GM19455 (cell line): Measurements from ENCODE around the gene KAT6B.
A peak's percentile ranks its signal among the peaks of the same experiment; 100 is the strongest.

Source experiments
- ATAC-seq: cut with Tn5 transposase; IDR thresholded peaks from one replicate; pipeline ENCODE4 v1.9.1; 2021; ENCODE audit not compliant: unreplicated experiment

The KAT6B gene

DNA sequence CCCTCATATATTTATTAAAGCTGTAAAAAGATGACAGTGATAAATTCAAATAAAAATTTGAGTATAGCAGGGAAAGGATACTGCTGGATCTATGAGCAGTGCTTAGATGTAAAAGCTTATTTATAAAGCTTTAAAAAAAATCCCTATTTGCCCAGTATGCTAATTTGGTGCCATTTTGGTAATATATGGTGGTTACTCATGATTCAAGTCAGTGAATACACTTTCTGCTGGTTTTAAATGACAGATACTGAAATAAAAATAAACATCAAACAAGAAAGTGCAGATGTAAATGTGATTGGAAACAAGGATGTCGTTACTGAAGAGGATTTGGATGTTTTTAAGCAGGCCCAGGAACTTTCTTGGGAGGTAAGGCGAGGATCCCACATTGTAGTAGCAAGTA lies 150.7 kb downstream of the KAT6B start:
- no peak for ATAC-seq

DNA sequence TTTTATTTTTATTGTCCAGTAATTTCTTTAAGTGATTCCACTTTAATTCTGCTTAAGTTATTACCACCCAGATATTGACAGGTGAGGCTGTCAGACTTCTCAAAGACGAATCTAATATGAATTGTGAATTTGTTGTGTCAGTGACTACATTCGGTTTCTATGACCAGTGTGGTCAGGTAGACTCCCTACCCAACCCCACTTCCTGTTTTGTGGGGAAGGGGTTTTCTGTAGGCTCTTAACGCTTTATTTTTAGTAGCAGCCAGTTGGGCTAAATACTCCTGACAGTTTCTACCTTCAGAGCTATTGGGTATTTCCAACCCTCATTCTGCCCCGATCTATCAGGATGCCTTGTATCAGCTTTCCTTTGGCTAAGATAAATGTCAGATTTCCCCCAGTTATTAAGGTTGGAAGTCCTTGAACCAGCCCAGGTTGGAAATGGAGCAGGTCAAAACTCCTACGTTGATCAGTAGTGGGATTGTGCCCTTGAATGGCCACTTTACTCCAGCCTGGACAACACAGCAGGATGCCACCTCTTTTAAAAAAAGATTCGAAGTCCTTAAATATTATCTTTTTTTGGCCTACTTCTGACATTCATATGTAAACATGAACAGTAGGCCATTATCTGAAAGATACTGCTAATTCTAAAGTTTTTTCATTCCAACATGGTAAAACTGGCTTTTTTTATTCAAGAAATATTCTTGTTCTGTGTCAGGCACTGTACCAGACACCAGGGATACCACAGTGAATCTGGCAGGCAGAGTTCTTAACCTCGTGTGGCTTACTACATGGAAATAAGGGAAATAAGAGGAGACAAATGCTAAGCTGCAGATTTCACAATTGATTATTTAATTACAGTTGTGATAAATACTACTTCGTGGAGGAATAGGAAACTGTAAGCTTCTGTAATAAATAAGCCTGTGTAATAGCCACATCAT lies 151.8 kb downstream of the KAT6B start:
- ATAC-seq = peak; percentile 86

DNA sequence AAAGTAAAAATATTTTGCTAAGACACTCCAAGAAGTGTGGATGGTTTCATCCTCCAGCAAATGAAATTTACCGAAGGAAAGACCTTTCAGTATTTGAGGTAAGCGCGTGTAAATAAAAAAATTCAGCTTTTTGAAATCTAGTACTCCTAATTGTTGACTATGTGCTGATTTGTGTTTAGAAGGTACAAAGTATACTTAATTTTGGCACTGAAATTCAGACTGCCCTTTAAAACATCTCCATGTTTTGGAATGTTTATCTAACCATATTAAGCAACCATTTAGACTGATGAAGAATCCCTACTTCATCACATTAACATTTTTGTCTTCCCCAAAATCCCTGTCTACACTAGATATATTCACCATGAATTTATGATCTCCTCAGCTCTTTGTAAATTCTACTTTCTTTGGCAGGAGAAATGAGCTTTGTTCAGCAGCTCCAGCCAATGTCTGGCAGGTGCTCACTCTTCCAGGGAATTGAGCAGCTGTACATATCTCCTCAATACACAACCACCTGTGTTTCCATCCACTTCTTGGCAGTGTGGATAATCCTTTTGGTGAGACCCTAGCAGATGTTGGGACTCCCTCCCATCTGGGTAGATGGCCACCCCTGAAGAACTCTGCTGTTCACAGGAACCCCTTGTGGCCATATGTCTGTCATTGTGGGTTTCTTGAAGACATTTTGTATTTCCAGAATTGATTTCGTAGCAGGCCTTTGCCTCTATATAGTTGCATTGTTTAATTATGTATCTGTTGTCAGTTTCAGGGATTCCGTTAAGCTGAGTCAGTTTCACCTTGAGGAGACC lies 155.6 kb downstream of the KAT6B start:
- no peak for ATAC-seq

DNA sequence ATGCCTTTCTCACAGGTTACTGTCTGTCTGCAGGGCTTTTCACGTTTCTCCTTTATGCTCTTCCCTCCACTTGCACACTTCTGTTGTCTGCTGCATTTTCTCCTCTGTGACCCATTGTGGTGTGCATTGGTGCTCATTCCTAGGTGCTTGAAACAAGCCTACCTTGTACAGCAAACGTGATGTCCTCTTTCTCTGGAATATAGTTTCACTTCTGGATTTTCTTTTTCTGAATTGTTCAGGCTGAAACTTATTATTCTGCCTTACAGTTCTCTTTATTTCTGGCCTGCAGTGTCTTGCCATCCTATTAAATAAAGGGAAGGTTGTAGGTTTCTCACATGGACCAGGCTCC lies 156.2 kb downstream of the KAT6B start:
- ATAC-seq = no peak

DNA sequence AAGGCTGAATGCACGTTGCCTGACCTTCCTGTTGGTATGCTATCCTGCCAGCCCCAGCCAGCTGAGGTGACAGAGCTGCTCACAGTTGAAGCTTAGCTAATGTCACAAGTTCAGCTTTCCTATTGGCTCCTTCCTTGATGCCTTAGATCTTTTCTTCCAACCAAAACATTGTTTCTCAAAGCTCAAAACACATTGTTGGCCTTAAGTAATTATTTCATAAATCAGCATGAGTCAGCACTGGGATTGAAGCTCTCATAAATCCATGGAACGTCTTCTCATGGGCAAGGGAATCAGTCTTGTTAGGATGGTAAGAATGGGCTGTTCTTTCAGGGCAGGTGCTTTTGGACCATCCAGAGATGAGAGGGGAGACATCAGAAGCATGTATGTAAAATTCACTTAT lies 157.0 kb downstream of the KAT6B start:
- ATAC-seq = no peak

DNA sequence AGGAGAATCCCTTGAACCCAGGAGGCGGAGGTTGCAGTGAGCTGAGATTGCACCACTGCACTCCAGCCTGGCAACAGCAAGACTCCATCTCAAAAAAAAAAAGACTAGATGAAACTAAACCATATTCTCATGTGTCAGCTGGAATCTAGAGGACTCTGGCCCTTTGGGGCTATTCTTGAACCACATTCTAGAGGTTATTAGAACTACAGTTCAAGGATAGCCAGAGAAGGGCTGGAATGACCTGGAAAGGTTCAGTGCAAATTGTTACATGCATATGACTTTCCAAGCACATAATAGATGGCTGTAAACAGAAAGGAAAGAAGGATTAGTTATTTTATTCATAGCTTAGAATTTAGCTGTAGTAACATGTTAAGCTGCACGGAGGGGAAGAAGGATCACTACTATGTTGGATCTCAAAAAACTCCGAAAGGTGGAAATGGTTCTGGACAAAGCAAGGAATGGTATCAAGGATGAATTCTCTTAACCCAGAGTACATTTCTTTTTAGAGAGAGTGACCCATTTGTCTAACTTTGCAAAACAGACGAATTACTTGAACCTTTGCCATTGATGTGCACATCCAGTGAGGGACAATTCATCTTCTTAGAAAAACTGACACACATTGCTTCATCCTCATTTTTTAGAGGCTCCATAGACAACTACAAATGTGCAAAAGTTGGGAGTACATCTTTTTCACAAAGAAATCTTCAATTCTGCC lies 161.1 kb downstream of the KAT6B start:
- no peak for ATAC-seq

DNA sequence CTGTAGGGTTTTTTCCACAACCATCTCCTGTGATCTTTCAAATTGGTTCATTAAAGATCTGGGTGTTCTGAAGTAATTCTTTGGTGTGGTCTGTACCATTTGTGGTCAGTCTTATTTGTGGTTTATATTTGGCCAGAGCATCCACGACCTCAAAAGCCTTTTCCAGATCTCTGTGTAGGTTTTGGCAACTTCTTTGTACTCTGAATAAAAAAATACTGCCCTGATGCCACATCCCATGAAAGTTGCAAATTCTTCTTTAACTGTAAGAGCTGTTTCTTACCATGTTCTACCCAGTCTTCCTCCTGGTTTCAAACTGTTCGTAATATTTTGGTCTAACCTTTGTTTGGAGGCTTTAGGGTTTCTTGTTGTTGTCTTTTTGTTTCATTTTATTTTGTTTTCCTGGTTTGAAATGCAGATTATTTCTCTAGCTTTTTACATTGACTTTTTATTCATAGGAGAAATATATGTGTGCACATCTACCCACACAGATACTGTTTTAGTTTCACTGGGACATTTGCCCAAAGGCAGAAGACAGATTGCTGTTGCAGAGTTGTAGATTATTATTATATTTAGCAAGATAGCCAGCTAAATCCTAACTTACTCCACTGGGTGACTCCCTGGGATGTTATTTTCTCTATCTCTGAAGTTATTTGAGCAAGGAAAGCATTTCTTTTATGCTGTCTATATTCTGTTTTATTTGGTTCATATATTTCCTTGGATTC lies 161.8 kb downstream of the KAT6B start:
- ATAC-seq = no peak

DNA sequence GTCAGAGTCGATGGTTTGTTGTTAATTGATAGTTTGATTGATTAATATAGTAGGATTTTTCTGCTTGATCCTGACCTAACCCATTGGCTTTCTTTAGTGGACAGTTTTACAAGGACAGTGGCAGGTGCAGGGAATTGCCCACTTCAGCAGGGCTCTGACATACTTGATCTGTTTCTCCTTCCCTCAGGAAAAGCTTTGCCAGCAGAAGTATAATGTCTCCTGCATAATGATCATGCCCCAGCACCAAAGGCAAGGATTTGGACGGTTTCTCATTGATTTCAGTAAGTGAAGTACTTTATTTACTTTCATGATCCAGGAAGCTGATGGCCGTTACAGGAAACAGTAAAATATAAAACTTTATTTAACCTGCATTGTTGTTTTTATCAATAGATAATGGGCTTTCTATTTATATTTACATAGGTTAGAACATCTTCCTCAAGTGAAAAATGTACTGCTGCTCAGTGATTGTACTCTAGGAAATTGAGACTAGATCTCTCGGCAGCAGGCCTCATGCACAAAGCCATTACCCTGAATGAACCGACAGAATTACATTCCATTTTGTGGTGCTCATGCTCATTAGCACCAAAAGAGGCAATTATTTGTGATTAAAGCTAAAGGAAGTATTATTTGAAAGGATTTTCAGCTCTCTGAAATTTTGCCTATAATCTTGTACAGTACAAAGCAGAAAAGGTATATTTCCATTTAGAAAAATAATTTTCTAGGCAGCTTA lies 162.6 kb downstream of the KAT6B start:
- ATAC-seq = no peak

DNA sequence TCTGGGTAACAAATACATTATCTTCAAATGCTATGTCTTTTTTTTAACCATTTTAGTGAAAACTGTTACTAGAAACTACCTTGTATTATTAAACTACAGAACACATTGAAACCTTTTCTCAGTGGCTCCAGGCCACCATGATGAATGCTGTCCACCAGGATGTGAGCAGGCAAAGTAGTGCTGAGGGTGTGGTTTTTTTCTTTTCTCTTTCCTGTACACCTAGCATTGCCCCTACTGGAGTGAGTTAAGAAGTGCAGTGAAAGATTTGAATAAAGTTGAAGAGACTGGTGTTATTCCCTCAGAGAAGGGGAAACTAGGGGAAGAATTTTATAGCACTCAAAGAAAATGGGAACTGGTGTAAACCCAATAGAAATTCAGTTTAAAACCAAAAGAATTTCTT lies 165.0 kb downstream of the KAT6B start:
- no peak for ATAC-seq

DNA sequence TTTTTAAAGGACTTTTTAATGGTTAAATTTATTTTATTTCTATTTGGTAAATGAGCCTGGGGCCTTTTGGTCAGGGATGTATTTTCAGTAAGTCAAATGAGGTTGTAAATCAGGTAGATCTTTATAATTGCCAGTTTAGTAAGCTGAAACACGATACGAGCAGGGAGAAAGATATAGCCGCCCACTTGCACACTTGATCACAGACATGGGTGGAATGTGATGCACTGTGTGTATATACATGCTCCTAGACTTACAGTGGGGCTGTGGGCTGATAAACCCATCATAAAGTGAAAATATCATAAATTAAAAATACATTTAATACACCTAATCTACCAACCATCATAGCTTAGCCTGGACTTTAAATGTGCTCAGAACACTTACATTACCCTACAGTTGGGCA lies 165.7 kb downstream of the KAT6B start:
- ATAC-seq = no peak

DNA sequence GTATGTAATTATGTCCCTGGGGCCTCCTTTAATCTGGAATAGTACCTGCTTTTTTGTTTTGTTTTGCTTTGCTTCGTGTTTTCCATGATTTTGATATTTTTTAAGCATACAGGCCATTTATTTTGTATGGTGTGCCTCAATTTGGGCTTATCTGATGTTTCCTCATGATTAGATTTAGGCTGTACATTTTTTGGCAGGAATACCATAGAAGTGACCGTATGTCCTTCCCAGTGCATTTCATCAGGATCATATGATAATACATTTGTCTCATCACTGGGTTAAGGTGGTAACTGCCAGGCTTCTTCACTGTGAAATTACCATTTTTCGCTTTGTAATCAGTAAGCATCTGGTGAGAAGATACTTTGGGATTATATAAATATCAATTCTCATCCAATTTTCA lies 167.2 kb downstream of the KAT6B start:
- no peak for ATAC-seq

DNA sequence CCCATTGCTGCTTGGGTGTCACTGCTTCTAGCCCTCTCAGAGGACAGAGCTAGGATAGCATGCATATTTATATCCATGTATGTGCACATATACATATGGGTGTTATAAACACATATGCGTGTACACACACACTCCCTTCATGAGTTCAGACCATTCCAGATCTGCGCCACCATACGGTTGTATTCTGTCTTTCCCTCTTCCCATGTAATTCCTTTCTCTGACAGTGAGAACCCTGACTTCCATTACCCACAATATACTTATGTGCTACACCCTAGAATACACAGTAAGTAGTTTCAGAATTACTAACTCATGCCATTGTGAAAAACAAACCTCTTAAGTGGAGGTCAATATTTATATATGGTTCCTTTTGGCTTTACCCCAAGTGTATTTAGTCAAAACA lies 168.5 kb downstream of the KAT6B start:
- ATAC-seq = peak; percentile 72

DNA sequence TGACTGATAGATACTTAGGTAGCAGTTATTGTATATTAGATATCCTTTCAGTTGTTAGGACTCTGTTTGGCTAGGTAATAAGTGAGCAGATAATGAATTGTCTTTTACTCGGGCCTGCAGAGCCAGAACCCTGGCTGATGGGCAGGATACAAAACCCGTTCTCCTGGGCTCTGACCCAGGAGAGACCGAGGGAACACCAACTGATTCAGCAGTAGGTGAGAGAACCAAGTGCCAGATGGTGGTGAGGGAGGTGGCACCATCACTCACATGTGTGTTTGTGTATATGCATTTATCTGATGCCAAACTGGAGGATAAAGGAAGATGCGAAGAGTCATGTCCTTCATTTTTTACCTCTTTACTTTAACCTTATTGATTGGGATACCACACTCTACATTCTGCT lies 169.4 kb downstream of the KAT6B start:
- ATAC-seq = no peak

DNA sequence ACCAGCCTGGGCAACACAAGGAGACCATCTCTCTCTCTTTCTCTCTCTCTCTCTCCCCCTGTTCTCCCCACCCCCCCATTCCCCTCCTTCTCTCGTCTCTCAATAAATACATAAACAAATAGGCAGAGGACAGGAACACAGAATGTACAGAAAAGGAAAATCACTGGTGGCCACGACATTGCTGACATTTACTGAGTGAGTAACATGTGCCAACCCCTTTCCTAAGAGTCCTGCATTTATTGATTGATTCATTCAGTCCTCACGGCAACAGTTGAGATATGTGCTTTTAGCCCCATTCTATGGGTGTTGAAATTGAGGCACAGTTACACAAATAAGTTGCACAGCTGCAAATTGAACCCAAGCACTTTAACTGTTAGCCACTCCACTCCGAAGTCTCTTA lies 170.8 kb downstream of the KAT6B start:
- no peak for ATAC-seq

DNA sequence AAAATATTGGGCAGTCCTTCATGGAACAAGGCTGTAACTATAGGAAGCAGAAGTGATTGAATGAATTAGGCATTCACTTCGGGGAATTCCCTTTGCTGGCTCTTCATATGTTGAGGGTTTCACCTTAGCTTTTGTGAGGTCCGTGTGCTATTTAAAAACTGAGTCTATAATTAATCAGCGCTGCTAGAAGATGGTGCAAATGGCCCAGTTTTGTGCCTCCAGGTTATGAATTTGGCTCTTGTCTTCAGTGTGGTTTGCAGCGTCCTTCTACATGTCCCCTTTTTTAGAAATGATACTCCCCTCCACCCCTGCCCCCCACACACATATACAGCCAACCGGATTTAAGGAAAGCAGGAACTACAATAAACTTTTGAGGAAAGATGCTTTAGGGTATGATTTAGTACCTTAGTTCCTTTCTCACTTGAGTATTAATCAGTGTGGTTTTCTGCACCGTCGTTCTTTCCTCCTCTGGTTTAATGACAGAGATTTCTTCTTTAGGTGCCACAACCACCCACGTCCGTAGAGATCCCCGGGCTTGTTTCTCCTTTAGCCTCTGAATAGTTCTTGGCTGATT lies 174.4 kb downstream of the KAT6B start:
- peak; percentile 78 for ATAC-seq

DNA sequence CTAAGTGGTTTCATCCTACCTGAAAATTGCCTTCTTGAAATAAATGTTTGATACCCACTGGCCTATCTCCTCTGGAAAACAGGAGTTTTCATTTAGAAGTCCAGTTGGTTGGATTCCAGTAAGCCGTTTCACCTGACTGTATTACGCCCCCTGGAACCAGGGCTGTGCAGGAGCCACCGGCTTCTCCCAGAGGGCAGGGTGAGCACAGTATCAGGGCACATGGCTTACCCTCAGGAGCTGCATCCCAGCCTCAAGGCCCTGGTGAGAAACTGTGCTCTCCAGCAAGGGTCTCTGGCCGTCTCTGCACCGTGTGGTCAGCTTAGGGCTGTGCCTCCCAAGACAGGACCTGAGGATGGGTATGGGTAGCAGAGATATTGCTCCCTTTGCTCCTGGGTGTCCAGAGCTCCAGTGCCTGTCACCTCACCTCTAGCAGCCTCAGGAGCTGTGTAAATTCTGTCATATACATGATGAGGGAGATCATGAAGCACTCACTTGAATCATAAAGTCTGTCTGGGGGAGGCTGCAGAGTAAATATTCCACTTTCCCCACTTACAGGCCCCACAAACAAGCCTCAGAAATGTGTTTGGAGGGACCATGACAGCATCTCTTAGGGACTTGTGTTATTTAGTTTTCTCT lies 175.4 kb downstream of the KAT6B start:
- no peak for ATAC-seq

DNA sequence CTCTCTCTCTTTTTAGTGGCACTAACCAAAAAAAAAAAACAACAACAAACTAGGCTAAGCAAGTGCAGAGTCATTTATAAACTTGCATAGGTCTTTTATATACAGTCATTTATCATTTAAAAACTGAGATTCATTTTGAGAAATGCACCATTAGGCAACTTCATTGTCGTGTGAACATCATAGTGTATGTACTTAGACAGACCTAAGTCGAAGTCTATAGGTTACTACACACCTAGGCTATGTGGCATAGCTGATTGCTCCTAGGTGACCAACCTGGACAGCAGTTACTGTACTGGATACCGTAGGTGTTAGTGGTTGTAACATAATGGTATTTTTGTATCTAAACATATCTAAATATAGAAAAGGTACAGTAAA lies 175.9 kb downstream of the KAT6B start:
- ATAC-seq = no peak

DNA sequence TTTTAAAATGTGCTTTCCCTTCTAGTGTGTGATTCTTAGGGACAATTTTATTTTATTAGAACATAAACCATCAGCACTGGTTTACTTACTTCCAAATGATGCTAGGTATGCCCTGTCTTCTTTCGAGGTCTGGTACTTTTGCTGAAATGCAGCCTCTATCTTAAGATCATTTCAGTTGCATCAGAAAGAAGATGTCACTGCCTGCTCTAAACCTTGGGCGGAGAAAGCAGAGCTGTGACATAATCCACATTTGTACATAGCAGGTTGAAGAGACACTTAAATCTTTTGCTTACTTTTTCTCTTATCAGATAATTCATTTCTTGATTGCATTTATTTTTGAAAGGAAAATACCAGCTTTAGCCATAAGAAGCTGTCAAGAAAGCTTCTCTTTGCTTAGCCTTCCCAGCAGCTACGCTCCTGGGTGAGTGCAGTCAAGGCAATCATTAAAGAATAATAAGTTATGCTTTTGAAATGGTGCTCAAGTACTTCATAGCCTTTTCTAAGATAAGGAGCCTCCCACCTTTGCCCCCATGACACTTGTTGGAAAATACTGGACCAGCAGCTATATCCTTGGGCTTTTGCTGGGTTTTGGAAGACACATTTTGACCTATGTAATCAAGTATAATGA lies 176.7 kb downstream of the KAT6B start:
- ATAC-seq = no peak

DNA sequence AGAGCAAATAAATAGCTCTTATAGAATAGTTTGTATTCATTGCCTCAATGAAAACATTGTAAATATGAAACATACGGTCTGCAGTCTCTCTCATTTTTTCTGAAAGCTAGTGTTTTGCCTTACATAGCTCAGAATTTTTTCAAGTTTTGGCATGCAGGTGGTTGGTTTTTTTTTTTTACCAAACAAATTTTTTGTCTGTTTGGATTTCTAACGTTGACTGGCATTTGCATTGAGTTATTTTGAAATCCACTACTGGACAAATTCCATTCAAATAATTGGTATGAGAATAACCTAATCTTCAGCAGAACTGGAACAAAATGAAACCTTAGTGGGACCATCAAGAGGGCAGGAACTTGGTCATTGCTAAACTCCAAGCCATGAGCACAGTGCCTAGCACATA lies 177.5 kb downstream of the KAT6B start:
- no peak for ATAC-seq
